ENCODE data around the gene NECTIN3. TPM values are rescaled to one million over a fixed set of nuclear protein-coding genes. Genes with fewer than 3 reads are reported as not detected.
A peak's percentile ranks its signal among the peaks of the same experiment; 100 is the strongest.

The NECTIN3 gene
- total and polyA plus RNA-seq, 2 of the 4 experiments (the other 2 are of a cell fraction), result 34.7 to 155 TPM

DNA sequence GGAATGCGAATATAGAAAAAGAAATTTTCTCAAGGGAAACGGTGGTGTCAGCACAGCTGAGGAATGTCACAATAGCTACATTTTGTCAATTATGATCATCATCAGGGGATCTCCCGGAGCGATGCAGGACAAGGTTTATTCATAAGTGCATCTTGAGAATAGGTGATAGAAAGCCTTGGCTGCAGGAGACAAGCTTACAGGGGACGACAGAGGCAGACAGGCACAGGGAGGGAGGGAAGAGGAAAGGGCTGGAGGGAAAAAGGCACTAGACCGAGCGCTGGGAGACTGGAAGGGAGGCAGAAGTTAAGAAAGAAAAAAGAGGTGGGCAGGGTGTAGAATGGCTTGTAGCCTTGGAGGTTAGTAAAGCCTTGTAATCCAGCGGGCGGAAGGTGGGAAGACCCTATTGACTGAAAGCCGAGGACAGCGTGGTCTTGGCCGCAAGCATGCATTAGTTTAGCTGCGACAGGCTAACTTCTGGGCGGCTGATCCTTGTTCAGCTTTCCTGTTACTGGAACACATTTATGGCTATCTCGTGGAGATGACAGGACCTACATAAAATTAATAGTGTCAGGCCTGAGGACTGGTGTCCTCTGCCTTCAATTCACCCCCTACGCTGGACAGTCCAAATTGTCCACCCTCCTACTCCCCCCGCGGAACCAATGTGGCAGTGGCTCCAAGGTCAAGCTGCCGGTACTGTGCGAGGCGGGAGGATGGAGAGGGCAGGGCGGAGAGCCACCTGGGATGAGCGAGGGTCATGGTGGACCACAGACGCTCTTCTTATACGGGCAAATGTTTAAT, 1.4 kb upstream of the NECTIN3 start:
- H3K27ac ChIP-seq (ENCODE audit: insufficient read depth, low read length), result peak overlapping the region; percentile 99
- WGBS, 2 experiments (ENCODE audit: extremely low coverage in 2 of 2, insufficient read length in 1 of 2), result 13% methylated on average over 3 of the region's 25 CpGs; no CpG with 5 or more reads in 1 of the 2 experiments
- H3K4ac ChIP-seq (ENCODE audit: low read depth, low read length), result peak overlapping the region; percentile 97
- peak overlapping the region; percentile 98 for H3K56ac ChIP-seq (ENCODE audit: extremely low read depth, insufficient read depth, low read length)
- H4K20me1 ChIP-seq (ENCODE audit: insufficient read depth, low read length), result peaks cover 27% of the 10 kb centered on the region
- no peaks in the 10 kb centered on the region; the same call in 1 of the 2 replicates for H3K4me1 ChIP-seq (ENCODE audit: control insufficient read depth, insufficient read depth, low read length)
- H3K18ac ChIP-seq (ENCODE audit: low read depth, low read length), result peak overlapping the region; percentile 87
- H4K8ac ChIP-seq (ENCODE audit: low read depth in 2 of 2, low read length in 2 of 2), result peak overlapping the region; percentile 87 to 92
- TF ChIP-seq RAD21 (IDR thresholded peaks at IDR 0.05; ENCODE audit: low read length), result no peak
- no peak for TF ChIP-seq POLR2A (IDR thresholded peaks at IDR 0.05; ENCODE audit: low read depth, low read length)
- peak; percentile 46 for TF ChIP-seq CEBPB (IDR thresholded peaks at IDR 0.05; ENCODE audit: low read depth, low read length)
- TF ChIP-seq FOS (IDR thresholded peaks at IDR 0.05; ENCODE audit: low read depth, low read length), result no peak
- no peak for TF ChIP-seq RCOR1 (IDR thresholded peaks at IDR 0.05; ENCODE audit: insufficient replicate concordance, low read length)
- H2BK20ac ChIP-seq (ENCODE audit: low read depth, low read length), result peak overlapping the region; percentile 3
- H2AK9ac ChIP-seq (replicated peaks; ENCODE audit: low read depth, low read length, poor library complexity), result peak overlapping the region; percentile 93
- H3K79me1 ChIP-seq (ENCODE audit: low read depth in 1 of 2, low read length in 2 of 2), result peaks cover 0 to 18% of the 10 kb centered on the region in 2 experiments; a peak in 3 of 4 replicates
- ChIA-PET CTCF (interaction anchor here (1.0 to 1.2 kb wide), 2 partner anchors 11 to 1538 kb away, joined by 3 read pairs; no protein-coding TSS in a partner anchor), POLR2A (ENCODE audit: unreplicated experiment) (interaction anchor here (0.6 to 1.2 kb wide), 4 partner anchors 9 to 650 kb away, joined by 3 to 5 read pairs (median 4); no protein-coding TSS in a partner anchor)
- peak overlapping the region; percentile 83 for H3K4me3 ChIP-seq (ENCODE audit: insufficient read depth, low read depth, low read length)
- no peaks in the 10 kb centered on the region; the same call in 1 of the 2 replicates for H3K36me3 ChIP-seq (ENCODE audit: control insufficient read depth, insufficient read depth, low read length)
- H4K5ac ChIP-seq (ENCODE audit: low read depth, low read length), result peak overlapping the region; percentile 79
- H3K4me2 ChIP-seq (ENCODE audit: low read depth, low read length), result peak overlapping the region; percentile 93
- H3K9me3 ChIP-seq (ENCODE audit: control insufficient read depth, insufficient read depth, low read length), result no peaks in the 10 kb centered on the region
- H3K9me1 ChIP-seq (ENCODE audit: insufficient read depth, low read length), result no peaks in the 10 kb centered on the region
- peak overlapping the region; percentile 99 for H3K14ac ChIP-seq (replicated peaks; ENCODE audit: low read depth, low read length)
- in situ Hi-C loops (cut with MboI; ENCODE audit: low sequenced_read_pairs), result loop anchor here (10.0 kb wide), 1 partner anchor 1535 kb away; no protein-coding TSS in a partner anchor
- H4K91ac ChIP-seq (ENCODE audit: insufficient read depth, low read depth, low read length), result peak overlapping the region; percentile 97
- no peaks in the 10 kb centered on the region for H3K27me3 ChIP-seq (ENCODE audit: control insufficient read depth, insufficient read depth, low read length)
- H2BK15ac ChIP-seq (ENCODE audit: low read depth, low read length), result peak overlapping the region; percentile 16; the same call in 1 of the 3 replicates
- no TSS peak for BruUV-seq (replicated peaks)
- DNase-seq (peak; percentile 30), ATAC-seq (ENCODE audit: low read depth) (no peak)
- H2AK5ac ChIP-seq (ENCODE audit: low read depth, low read length), result peak overlapping the region; percentile 76
- intact Hi-C loops (cut with micrococcal nuclease), result loop anchor here (2.0 to 10.0 kb wide), 11 partner anchors 467 to 1793 kb away; no protein-coding TSS in a partner anchor
- peak overlapping the region; percentile 99 for H3K9ac ChIP-seq (ENCODE audit: low read depth, low read length)
- H2BK120ac ChIP-seq (ENCODE audit: low read depth, low read length), result peak overlapping the region; percentile 89
- peak overlapping the region; percentile 96 for H2BK5ac ChIP-seq (ENCODE audit: low read depth, low read length, poor library complexity, severe bottlenecking)
- peak overlapping the region; percentile 94 for H3K23ac ChIP-seq (ENCODE audit: low read depth, low read length)
- dilution Hi-C loops (cut with HindIII; ENCODE audit: low sequenced_read_pairs, unreplicated experiment), result no loop called here
- peak overlapping the region; percentile 95 for H2AFZ ChIP-seq (replicated peaks; ENCODE audit: low read length, poor library complexity)

Data from IMR-90 (cell line).